Thoracic aorta (tissue), 2 donors: Measurements from ENCODE around the gene SLC6A9. TPM values are rescaled to one million over a fixed set of nuclear protein-coding genes. Genes with fewer than 3 reads are reported as not detected.

Experiments used
- ATAC-seq: fragments of 150-250 bp; one replicate; pipeline ENCODE4 v1.8.0; 2017; ENCODE audit warnings: low read depth; ENCODE audit not compliant: insufficient number of reproducible peaks, low FRiP score
- DNase-seq: peaks from one replicate; pipeline ENCODE4 v3.0.0-alpha.2; 2020; ENCODE audit warnings: low spot score
- H3K27ac ChIP-seq, 2 donors: fragments of 200-600 bp; sonication (generic); 1 replicate in 1 of 2; 2 replicates in 1 of 2; pipeline ENCODE4 v1.5.1; 2016; ENCODE audit warnings: mild to moderate bottlenecking in 2 of 2, moderate library complexity in 2 of 2
- H3K27me3 ChIP-seq: fragments of 200-600 bp; sonication (generic); replicated peaks from 2 replicates; pipeline ENCODE4 v1.6.0; 2016; ENCODE audit warnings: mild to moderate bottlenecking; ENCODE audit not compliant: insufficient read depth
- H3K36me3 ChIP-seq: fragments of 200-600 bp; sonication (generic); one replicate; pipeline ENCODE4 v1.5.1; 2016
- H3K4me1 ChIP-seq, 2 donors: fragments of 200-600 bp; sonication (generic); 1 replicate in 1 of 2; 2 replicates in 1 of 2; pipeline versions ENCODE4 v1.5.1 to v1.6.0; 2016; ENCODE audit warnings: low read depth in 2 of 2, mild to moderate bottlenecking in 1 of 2; ENCODE audit not compliant: control insufficient read depth in 1 of 2
- H3K4me3 ChIP-seq: fragments of 200-600 bp; sonication (generic); 2 replicates; pipeline ENCODE4 v1.5.1; 2016; ENCODE audit warnings: mild to moderate bottlenecking
- H3K9me3 ChIP-seq: fragments of 200-600 bp; sonication (generic); 2 replicates; pipeline ENCODE4 v1.5.1; 2016
- CTCF ChIP-seq: fragments of 200-600 bp; sonication (generic); IDR thresholded peaks from one replicate; pipeline ENCODE4 v1.5.1; 2019; ENCODE audit warnings: antibody characterized with exemption
- total RNA-seq, 2 donors: library from RNA; depleted of rRNA; stranded (reverse); fragments of >200 nt; gene quantifications; one replicate each; pipeline versions ENCODE4 v1.1.0 to v1.2.3, GENCODE V29; 2016

SLC6A9 gene
- total RNA-seq, 2 donors from 2014 or later, result 15.0 to 26.8 TPM

- H3K27me3 ChIP-seq, result no peaks in the 10 kb centered on the region
- DNase-seq, result no peak
- H3K4me1 ChIP-seq, result peaks cover 0 to 2% of the 10 kb centered on the region in 2 donors
- H3K4me3 ChIP-seq, result no peak overlapping the region
- no peak for ATAC-seq
- TF ChIP-seq CTCF, result no peak
- peaks cover 23% of the 10 kb centered on the region for H3K36me3 ChIP-seq
- no peaks in the 10 kb centered on the region for H3K9me3 ChIP-seq
- no peak overlapping the region for H3K27ac ChIP-seq
Observed at GRCh38 chr1:43954036-43954435, 77.2 kb downstream of the SLC6A9 start.

DNA sequence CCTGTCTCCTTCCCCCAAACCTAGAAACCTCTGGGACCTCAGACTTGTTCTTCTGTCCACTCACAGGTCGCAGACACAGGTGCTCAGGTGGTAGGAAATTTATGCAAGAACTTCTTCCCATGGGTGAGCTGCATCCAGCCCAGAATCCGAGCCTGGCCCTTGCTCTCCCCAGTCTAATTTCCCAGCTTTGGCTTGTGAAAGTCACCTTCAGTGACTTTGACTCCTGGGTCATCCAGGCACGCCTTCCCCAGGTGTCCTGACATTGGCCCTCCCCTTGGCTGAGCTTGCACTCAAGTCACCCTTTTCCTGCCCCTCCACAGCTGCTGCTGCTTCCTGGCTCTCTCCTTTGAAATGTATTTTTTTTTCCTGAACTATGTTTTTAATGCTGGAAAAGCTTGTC is 77.9 kb downstream of the SLC6A9 start:
- H3K9me3 ChIP-seq, result no peaks in the 10 kb centered on the region
- no peak for ATAC-seq

DNA sequence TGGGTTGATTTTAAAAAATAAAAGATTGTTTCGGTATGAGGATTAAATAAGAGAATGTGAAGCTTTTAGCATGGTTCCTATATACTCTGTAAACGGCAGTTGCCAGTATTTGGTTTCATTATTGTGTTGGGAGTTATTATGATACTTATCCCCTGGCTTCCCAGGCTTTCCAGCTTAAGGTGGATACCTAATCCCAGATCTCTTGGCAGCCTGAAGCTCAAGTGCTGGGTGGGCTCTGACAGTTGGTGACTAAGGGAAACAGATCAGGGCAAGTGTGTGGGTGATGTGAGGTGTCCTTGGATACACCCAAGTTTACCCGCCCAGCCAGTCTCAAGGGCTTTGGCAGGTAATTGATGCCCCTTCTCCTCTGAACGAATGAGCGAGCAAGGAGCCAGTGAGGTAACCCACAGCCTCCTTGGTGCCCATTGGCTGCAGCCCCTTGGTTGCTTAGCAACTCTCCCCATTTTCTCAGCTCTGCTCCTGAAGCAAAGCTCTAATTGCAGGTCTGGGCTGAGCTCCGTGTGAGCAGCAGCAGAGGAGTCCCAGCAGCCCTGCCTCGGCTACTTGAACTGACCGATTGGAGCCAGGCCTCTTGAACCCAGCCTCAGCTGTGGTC is 78.4 kb downstream of the SLC6A9 start:
- Histone ChIP-seq H3K4me3 (no peak overlapping the region), H3K9me3 (no peaks in the 10 kb centered on the region), H3K27me3 (no peaks in the 10 kb centered on the region), H3K27ac (no peak overlapping the region), H3K36me3 (peaks cover 11% of the 10 kb centered on the region), H3K4me1 (peaks cover 8 to 13% of the 10 kb centered on the region in 2 donors)
- TF ChIP-seq CTCF, result no peak
- DNase-seq (no peak), ATAC-seq (no peak)

More for the DNA sequence above, 77.9 kb downstream of the SLC6A9 start:
- no peak for TF ChIP-seq CTCF
- Histone ChIP-seq H3K27ac (no peak overlapping the region), H3K27me3 (no peaks in the 10 kb centered on the region), H3K4me1 (peaks cover 3 to 7% of the 10 kb centered on the region in 2 donors), H3K36me3 (peaks cover 16% of the 10 kb centered on the region), H3K4me3 (no peak overlapping the region)
- no peak for DNase-seq

GRCh38 chr1:43951021-43951985 is 80.0 kb downstream of the SLC6A9 start:
- H3K27me3 ChIP-seq, result no peaks in the 10 kb centered on the region
- H3K4me1 ChIP-seq, result peaks cover 16 to 19% of the 10 kb centered on the region in 2 donors
- ATAC-seq (no peak), DNase-seq (no peak)
- H3K36me3 ChIP-seq, result peaks cover 7% of the 10 kb centered on the region
- H3K9me3 ChIP-seq, result no peaks in the 10 kb centered on the region
- H3K27ac ChIP-seq, result no peak overlapping the region
- H3K4me3 ChIP-seq, result no peak overlapping the region
- TF ChIP-seq CTCF, result no peak

DNA sequence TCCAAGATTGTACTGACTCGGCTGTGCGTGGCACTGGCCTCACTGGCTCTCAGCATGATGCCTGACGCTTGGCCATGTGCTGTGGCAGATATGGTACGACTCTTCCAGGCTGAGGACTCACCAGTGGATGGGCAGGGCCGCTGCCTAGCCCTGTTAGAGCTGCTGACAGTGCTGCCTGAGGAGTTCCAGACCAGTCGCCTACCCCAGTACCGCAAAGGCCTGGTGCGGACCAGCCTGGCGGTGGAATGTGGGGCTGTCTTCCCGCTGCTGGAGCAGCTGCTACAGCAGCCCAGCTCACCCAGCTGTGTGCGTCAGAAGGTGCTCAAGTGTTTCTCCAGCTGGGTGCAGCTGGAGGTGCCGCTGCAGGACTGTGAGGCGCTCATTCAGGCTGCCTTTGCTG is 81.6 kb downstream of the SLC6A9 start:
- DNase-seq, result no peak
- ATAC-seq, result no peak
- Histone ChIP-seq H3K4me1 (peaks cover 21 to 35% of the 10 kb centered on the region in 2 donors), H3K36me3 (peaks cover 7% of the 10 kb centered on the region), H3K9me3 (no peaks in the 10 kb centered on the region), H3K27me3 (no peaks in the 10 kb centered on the region), H3K4me3 (no peak overlapping the region), H3K27ac (no peak overlapping the region)
- no peak for TF ChIP-seq CTCF
